Breast epithelium (tissue), 3 donors: Measurements from ENCODE around the gene VPS35L.

Source experiments
- CTCF ChIP-seq, 3 donors: fragments of 450-650 bp; IDR thresholded peaks; one replicate each; pipeline ENCODE4 v1.5.1; 2016 to 2017; ENCODE audit warnings: antibody characterized with exemption in 3 of 3, mild to moderate bottlenecking in 3 of 3, moderate library complexity in 3 of 3
- POLR2A ChIP-seq: fragments of 450-650 bp; IDR thresholded peaks from one replicate; pipeline ENCODE4 v1.6.1; 2016; ENCODE audit warnings: antibody characterized with exemption, mild to moderate bottlenecking, moderate library complexity

- no peak for TF ChIP-seq CTCF (IDR thresholded peaks at IDR 0.05)
- TF ChIP-seq POLR2A: no peak
Measured at GRCh38 chr16:19636436-19637267, 81.1 kb downstream of the VPS35L start.
